ENCODE results near the gene RPL12.

Gene RPL12

GRCh38 chr9:127437497-127438264 lies 13.5 kb downstream of the RPL12 start:
- Mint-ChIP-seq H3K4me1 (ENCODE audit: low read depth) (peaks cover 22% of the 10 kb centered on the region), H3K36me3 (ENCODE audit: low read depth) (peaks cover 96% of the 10 kb centered on the region), H3K27ac (peak overlapping the region; percentile 69), H3K9me3 (no peaks in the 10 kb centered on the region), H3K4me3 (no peak overlapping the region), H3K27me3 (no peaks in the 10 kb centered on the region)
- DNase-seq, result no peak

- Mint-ChIP-seq H3K27ac (peak overlapping the region; percentile 1), H3K4me3 (no peak overlapping the region)
These were observed 20.8 kb downstream of the RPL12 start for GRCh38 chr9:127430415-127430814.

GRCh38 chr9:127428348-127428747 lies 22.9 kb downstream of the RPL12 start:
- H3K4me3 Mint-ChIP-seq, result peak overlapping the region; percentile 48
- peaks cover 90% of the 10 kb centered on the region for H3K36me3 Mint-ChIP-seq (ENCODE audit: low read depth)
- DNase-seq, result no peak
- H3K9me3 Mint-ChIP-seq, result no peaks in the 10 kb centered on the region
- peaks cover 63% of the 10 kb centered on the region for H3K4me1 Mint-ChIP-seq (ENCODE audit: low read depth)
- H3K27me3 Mint-ChIP-seq, result no peaks in the 10 kb centered on the region
- peak overlapping the region; percentile 57 for H3K27ac Mint-ChIP-seq

More at GRCh38 chr9:127430415-127430814, 20.8 kb downstream of the RPL12 start:
- DNase-seq, result no peak
- H3K36me3 Mint-ChIP-seq (ENCODE audit: low read depth), result peaks cover 90% of the 10 kb centered on the region
- H3K4me1 Mint-ChIP-seq (ENCODE audit: low read depth), result peaks cover 51% of the 10 kb centered on the region
- H3K9me3 Mint-ChIP-seq, result no peaks in the 10 kb centered on the region
- no peaks in the 10 kb centered on the region for H3K27me3 Mint-ChIP-seq

GRCh38 chr9:127426756-127427155 lies 24.4 kb downstream of the RPL12 start:
- peaks cover 82% of the 10 kb centered on the region for H3K36me3 Mint-ChIP-seq (ENCODE audit: low read depth)
- H3K4me1 Mint-ChIP-seq (ENCODE audit: low read depth), result peaks cover 69% of the 10 kb centered on the region
- H3K27ac Mint-ChIP-seq, result peak overlapping the region; percentile 100
- DNase-seq, result no peak
- H3K27me3 Mint-ChIP-seq, result no peaks in the 10 kb centered on the region
- H3K4me3 Mint-ChIP-seq, result peak overlapping the region; percentile 99
- no peaks in the 10 kb centered on the region for H3K9me3 Mint-ChIP-seq

- Mint-ChIP-seq H3K27me3 (no peaks in the 10 kb centered on the region), H3K4me3 (peak overlapping the region; percentile 99), H3K9me3 (no peaks in the 10 kb centered on the region), H3K27ac (peak overlapping the region; percentile 100), H3K4me1 (ENCODE audit: low read depth) (peaks cover 56% of the 10 kb centered on the region), H3K36me3 (ENCODE audit: low read depth) (peaks cover 62% of the 10 kb centered on the region)
- DNase-seq, result no peak
These were observed 26.6 kb downstream of the RPL12 start for GRCh38 chr9:127424676-127424999.

- no peaks in the 10 kb centered on the region for H3K27me3 Mint-ChIP-seq
- H3K4me3 Mint-ChIP-seq, result peak within 1 kb of the TSS; percentile 99
- peaks cover 56% of the 10 kb centered on the region for H3K4me1 Mint-ChIP-seq (ENCODE audit: low read depth)
- H3K27ac Mint-ChIP-seq, result peak within 1 kb of the TSS; percentile 100
- DNase-seq, result peak; percentile 95
- H3K9me3 Mint-ChIP-seq, result no peaks in the 10 kb centered on the region
- H3K36me3 Mint-ChIP-seq (ENCODE audit: low read depth), result peaks cover 57% of the 10 kb centered on the region
These were observed 27.1 kb downstream of the RPL12 start, which contains the start of gene ZNF79 for GRCh38 chr9:127423934-127424675. ZNF79 (plus strand) TSS chr9:127424382; CDS start chr9:127424788, 406 bp downstream.

GRCh38 chr9:127423476-127423933 lies 27.7 kb downstream of the RPL12 start:
- Mint-ChIP-seq H3K36me3 (ENCODE audit: low read depth) (peaks cover 51% of the 10 kb centered on the region), H3K27ac (peak overlapping the region; percentile 100), H3K27me3 (no peaks in the 10 kb centered on the region), H3K4me1 (ENCODE audit: low read depth) (peaks cover 51% of the 10 kb centered on the region), H3K9me3 (no peaks in the 10 kb centered on the region), H3K4me3 (peak overlapping the region; percentile 99)
- DNase-seq, result no peak

- Mint-ChIP-seq H3K27ac (peak overlapping the region; percentile 100), H3K36me3 (ENCODE audit: low read depth) (peaks cover 44% of the 10 kb centered on the region), H3K4me3 (peak overlapping the region; percentile 99), H3K4me1 (ENCODE audit: low read depth) (peaks cover 44% of the 10 kb centered on the region), H3K27me3 (no peaks in the 10 kb centered on the region), H3K9me3 (no peaks in the 10 kb centered on the region)
- no peak for DNase-seq
These were observed 28.4 kb downstream of the RPL12 start for GRCh38 chr9:127422787-127423186.

GRCh38 chr9:127422133-127422782 lies 28.9 kb downstream of the RPL12 start:
- Mint-ChIP-seq H3K36me3 (ENCODE audit: low read depth) (peaks cover 39% of the 10 kb centered on the region), H3K9me3 (no peaks in the 10 kb centered on the region), H3K4me1 (ENCODE audit: low read depth) (peaks cover 41% of the 10 kb centered on the region), H3K27ac (no peak overlapping the region), H3K27me3 (no peaks in the 10 kb centered on the region), H3K4me3 (no peak overlapping the region)
- DNase-seq, result no peak

- Mint-ChIP-seq H3K36me3 (ENCODE audit: low read depth) (peaks cover 29% of the 10 kb centered on the region), H3K4me3 (no peak overlapping the region), H3K27ac (no peak overlapping the region), H3K4me1 (ENCODE audit: low read depth) (peaks cover 31% of the 10 kb centered on the region), H3K27me3 (peaks cover 5% of the 10 kb centered on the region), H3K9me3 (no peaks in the 10 kb centered on the region)
- DNase-seq, result no peak
These were observed 30.1 kb downstream of the RPL12 start for GRCh38 chr9:127421057-127421456.

GRCh38 chr9:127419348-127419747 lies 31.9 kb downstream of the RPL12 start:
- H3K9me3 Mint-ChIP-seq, result no peaks in the 10 kb centered on the region

GRCh38 chr9:127418037-127418471 lies 33.2 kb downstream of the RPL12 start:
- H3K36me3 Mint-ChIP-seq (ENCODE audit: low read depth), result no peaks in the 10 kb centered on the region
- no peak overlapping the region for H3K27ac Mint-ChIP-seq
- H3K4me3 Mint-ChIP-seq, result no peak overlapping the region
- peak; percentile 64 for DNase-seq
- peaks cover 22% of the 10 kb centered on the region for H3K27me3 Mint-ChIP-seq
- H3K4me1 Mint-ChIP-seq (ENCODE audit: low read depth), result peaks cover 9% of the 10 kb centered on the region
- no peaks in the 10 kb centered on the region for H3K9me3 Mint-ChIP-seq

More at GRCh38 chr9:127419348-127419747, 31.9 kb downstream of the RPL12 start:
- Mint-ChIP-seq H3K27me3 (peaks cover 14% of the 10 kb centered on the region), H3K4me1 (ENCODE audit: low read depth) (peaks cover 19% of the 10 kb centered on the region), H3K36me3 (ENCODE audit: low read depth) (peaks cover 13% of the 10 kb centered on the region), H3K4me3 (no peak overlapping the region), H3K27ac (no peak overlapping the region)
- DNase-seq, result no peak

- Mint-ChIP-seq H3K4me1 (ENCODE audit: low read depth) (peaks cover 2% of the 10 kb centered on the region), H3K9me3 (no peaks in the 10 kb centered on the region), H3K27me3 (peaks cover 23% of the 10 kb centered on the region), H3K36me3 (ENCODE audit: low read depth) (no peaks in the 10 kb centered on the region), H3K4me3 (no peak overlapping the region), H3K27ac (no peak overlapping the region)
- DNase-seq, result no peak
These were observed 33.8 kb downstream of the RPL12 start for GRCh38 chr9:127417131-127418036.

- Mint-ChIP-seq H3K36me3 (ENCODE audit: low read depth) (no peaks in the 10 kb centered on the region), H3K27me3 (peaks cover 36% of the 10 kb centered on the region), H3K27ac (no peak overlapping the region), H3K9me3 (no peaks in the 10 kb centered on the region), H3K4me1 (ENCODE audit: low read depth) (peaks cover 1% of the 10 kb centered on the region), H3K4me3 (no peak overlapping the region)
- no peak for DNase-seq
These were observed 35.5 kb downstream of the RPL12 start for GRCh38 chr9:127415657-127416056.
